Activated naive CD4-positive, alpha-beta T cell treated with anti-CD3 and anti-CD28 coated beads for 36 hours (primary cell): ENCODE results near the gene CDK14. TPM values are rescaled to one million over a fixed set of nuclear protein-coding genes. Genes with fewer than 3 reads are reported as not detected.

Experiments used
- CTCF ChIA-PET: fragments of 350-600 bp; sonication (Branson Sonifier 250); formaldehyde crosslinking; loops from one replicate; lab custom pipeline; 2021; ENCODE audit warnings: antibody characterized with exemption; lab: Charles Lee
- DNase-seq: peaks from one replicate; pipeline ENCODE4 v3.0.0-alpha.2; 2020
- H3K27ac Mint-ChIP-seq: one replicate; pipeline ENCODE4 v1.8.0; 2021; ENCODE audit warnings: mild to moderate bottlenecking, mixed read lengths
- H3K27me3 Mint-ChIP-seq: one replicate; pipeline ENCODE4 v1.8.0; 2021; ENCODE audit warnings: low read depth, mixed read lengths
- H3K36me3 Mint-ChIP-seq: one replicate; pipeline ENCODE4 v1.8.0; 2021; ENCODE audit warnings: low read depth, mixed read lengths
- H3K4me1 Mint-ChIP-seq: one replicate; pipeline ENCODE4 v1.8.0; 2021; ENCODE audit warnings: low read depth, mixed read lengths
- H3K4me3 Mint-ChIP-seq: one replicate; pipeline ENCODE4 v1.8.0; 2021; ENCODE audit warnings: mild to moderate bottlenecking, moderate library complexity, mixed read lengths
- H3K9me3 Mint-ChIP-seq: one replicate; pipeline ENCODE4 v1.8.0; 2021; ENCODE audit warnings: mixed read lengths
- intact Hi-C: fragments of 100-400 bp; cut with micrococcal nuclease; formaldehyde crosslinking; loops from one replicate; pipeline ENCODE4 v1.15.1; 2023
- total RNA-seq, 2 experiments: library from RNA; stranded (reverse); gene quantifications; one replicate each; pipeline ENCODE4 v1.2.3, GENCODE V29; 2021

Gene CDK14
- total RNA-seq, 2 experiments from 2014 or later = 0.42 to 0.81 TPM

DNA sequence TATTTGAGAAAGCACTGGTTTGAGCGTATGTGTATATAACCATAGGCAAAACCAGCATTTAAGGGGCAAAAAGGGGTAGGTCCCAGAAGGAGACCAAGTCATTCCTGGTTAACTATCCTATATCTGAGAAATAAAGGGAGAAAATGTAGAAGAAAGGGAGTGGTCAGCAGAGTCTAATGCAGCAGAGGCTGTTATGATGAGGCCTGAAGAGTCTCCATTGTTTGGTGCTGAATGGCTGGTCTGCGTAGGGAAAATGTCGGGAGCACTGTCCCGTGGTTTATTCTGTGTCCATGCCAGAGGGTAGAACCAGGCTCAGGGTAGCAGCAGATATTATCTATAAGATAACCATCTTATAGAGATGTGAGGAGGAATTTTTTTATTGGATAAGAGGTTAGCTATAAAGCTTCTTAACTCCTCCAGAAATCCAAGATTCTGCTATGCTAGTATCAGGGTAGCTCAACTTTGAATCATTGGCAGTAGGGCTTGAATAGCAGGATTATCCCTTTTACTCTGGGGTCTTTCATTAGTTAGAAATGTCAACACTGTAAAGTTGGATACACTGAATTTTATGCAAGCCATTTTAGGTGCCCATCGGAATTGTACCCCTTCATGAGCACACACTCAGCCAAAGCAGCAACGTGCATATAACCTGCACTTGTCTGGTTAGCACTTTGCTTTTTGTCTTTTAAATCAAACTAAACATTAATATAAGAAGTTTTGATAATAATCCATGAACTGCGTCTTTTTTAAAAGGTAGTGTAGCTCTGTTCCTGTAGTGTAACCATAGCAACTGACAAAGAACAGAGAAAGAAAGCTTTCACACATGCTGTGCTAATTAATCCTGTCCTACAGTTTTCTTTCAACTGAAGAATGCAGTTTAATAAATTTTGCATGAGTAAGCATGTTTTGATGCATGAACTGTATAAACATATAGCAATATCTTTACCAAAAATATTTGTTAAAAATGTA, 356.1 kb downstream of the CDK14 start:
- CTCF ChIA-PET = no interaction called here
- no peak overlapping the region for H3K4me3 Mint-ChIP-seq
- H3K27ac Mint-ChIP-seq = no peak overlapping the region
- H3K9me3 Mint-ChIP-seq = no peaks in the 10 kb centered on the region
- H3K4me1 Mint-ChIP-seq = no peaks in the 10 kb centered on the region
- no peaks in the 10 kb centered on the region for H3K36me3 Mint-ChIP-seq
- DNase-seq = no peak
- H3K27me3 Mint-ChIP-seq = no peaks in the 10 kb centered on the region
- intact Hi-C loops = no loop called here

GRCh38 chr7:90955641-90956207, 359.6 kb downstream of the CDK14 start:
- H3K36me3 Mint-ChIP-seq = no peaks in the 10 kb centered on the region
- CTCF ChIA-PET = no interaction called here
- no peak for DNase-seq
- no peaks in the 10 kb centered on the region for H3K4me1 Mint-ChIP-seq
- H3K9me3 Mint-ChIP-seq = no peaks in the 10 kb centered on the region
- no peak overlapping the region for H3K4me3 Mint-ChIP-seq
- no peak overlapping the region for H3K27ac Mint-ChIP-seq
- intact Hi-C loops = no loop called here
- H3K27me3 Mint-ChIP-seq = no peaks in the 10 kb centered on the region

DNA sequence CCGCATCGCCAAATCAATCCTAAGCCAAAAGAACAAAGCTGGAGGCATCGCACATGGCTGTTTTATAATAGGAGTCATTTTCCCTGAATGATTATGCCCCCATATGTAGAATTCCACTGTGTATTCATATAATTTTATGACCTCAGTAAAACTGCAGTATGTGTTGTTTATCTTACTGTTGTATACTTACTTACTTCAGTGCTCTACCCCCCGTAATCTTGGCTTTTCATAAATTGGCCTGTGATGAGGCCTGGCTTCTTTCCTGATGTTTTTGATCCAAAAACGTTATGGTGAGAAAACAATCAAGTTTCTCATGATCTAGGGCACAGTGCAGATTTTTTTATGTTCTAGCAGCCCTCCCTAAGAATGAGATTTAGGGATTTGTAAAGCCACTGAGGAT, 361.8 kb downstream of the CDK14 start:
- intact Hi-C loops = no loop called here
- Mint-ChIP-seq H3K36me3 (no peaks in the 10 kb centered on the region), H3K27ac (no peak overlapping the region), H3K27me3 (no peaks in the 10 kb centered on the region), H3K4me3 (no peak overlapping the region), H3K4me1 (no peaks in the 10 kb centered on the region), H3K9me3 (no peaks in the 10 kb centered on the region)
- DNase-seq = no peak
- CTCF ChIA-PET = interaction anchor here (1.2 kb wide), 1 partner anchor 13 kb away, joined by 3 read pairs; no protein-coding TSS in a partner anchor

DNA sequence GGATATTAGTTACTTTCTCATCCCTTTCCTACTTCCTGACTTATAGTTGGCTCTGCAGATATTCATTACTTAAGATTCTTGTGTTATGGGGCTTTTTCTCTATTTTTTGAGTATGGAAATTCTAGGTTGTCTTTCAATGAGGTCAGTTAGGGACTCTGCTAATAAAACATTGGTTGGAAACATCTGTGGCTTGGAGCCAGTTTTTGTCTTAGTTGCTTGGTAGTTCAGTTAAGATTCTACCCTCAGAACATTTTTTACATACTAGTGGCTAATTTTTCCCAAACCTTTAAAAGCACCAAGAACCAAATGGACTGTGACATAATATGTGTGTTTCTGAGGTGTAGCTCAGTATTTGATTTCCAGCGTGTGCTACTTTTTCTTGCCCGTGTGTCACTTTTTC, 362.5 kb downstream of the CDK14 start:
- H3K27ac Mint-ChIP-seq = no peak overlapping the region
- H3K4me1 Mint-ChIP-seq = no peaks in the 10 kb centered on the region
- CTCF ChIA-PET = interaction anchor here (1.2 kb wide), 1 partner anchor 14 kb away, joined by 3 read pairs; no protein-coding TSS in a partner anchor
- no peaks in the 10 kb centered on the region for H3K27me3 Mint-ChIP-seq
- intact Hi-C loops = no loop called here
- no peak overlapping the region for H3K4me3 Mint-ChIP-seq
- H3K36me3 Mint-ChIP-seq = no peaks in the 10 kb centered on the region
- H3K9me3 Mint-ChIP-seq = peaks cover 2% of the 10 kb centered on the region
- DNase-seq = no peak

DNA sequence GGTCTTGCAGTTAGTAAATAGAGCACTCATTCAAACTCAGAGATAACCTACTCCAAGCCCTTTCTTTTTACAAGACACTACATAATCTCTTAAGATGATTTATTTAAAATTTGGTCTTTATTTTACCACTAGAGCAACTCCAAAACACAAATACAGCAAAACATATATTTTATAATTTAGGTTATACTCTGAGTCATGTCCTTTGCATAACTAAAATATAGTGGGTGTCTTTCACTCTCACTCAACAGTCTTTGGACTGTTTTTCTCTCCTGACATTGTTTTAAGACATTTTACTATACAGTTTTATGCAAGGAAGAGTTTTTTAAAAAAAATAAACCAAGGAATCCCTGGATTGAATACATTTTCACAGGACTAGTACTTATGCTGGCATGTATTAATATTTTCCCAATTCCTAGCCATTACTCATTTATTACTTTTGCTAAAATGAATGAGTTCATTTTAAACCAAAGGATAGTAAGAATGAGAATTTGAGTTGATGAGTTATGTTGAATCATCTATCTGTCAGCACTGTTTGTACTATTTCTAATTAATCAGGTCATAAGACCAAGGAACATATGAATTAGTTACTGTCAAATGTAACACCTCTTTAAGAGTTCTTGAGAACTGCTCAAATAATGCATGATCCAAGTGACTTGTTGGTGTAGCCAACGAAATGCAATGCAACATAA, 365.1 kb downstream of the CDK14 start:
- Mint-ChIP-seq H3K9me3 (peaks cover 2% of the 10 kb centered on the region), H3K4me3 (no peak overlapping the region), H3K4me1 (no peaks in the 10 kb centered on the region), H3K36me3 (no peaks in the 10 kb centered on the region), H3K27ac (no peak overlapping the region), H3K27me3 (no peaks in the 10 kb centered on the region)
- CTCF ChIA-PET = no interaction called here
- no peak for DNase-seq
- intact Hi-C loops = no loop called here

GRCh38 chr7:90965211-90965610, 369.1 kb downstream of the CDK14 start:
- Mint-ChIP-seq H3K4me1 (no peaks in the 10 kb centered on the region), H3K27ac (no peak overlapping the region), H3K9me3 (peaks cover 2% of the 10 kb centered on the region), H3K27me3 (no peaks in the 10 kb centered on the region), H3K36me3 (no peaks in the 10 kb centered on the region), H3K4me3 (no peak overlapping the region)
- CTCF ChIA-PET = no interaction called here
- intact Hi-C loops = no loop called here
- DNase-seq = no peak

DNA sequence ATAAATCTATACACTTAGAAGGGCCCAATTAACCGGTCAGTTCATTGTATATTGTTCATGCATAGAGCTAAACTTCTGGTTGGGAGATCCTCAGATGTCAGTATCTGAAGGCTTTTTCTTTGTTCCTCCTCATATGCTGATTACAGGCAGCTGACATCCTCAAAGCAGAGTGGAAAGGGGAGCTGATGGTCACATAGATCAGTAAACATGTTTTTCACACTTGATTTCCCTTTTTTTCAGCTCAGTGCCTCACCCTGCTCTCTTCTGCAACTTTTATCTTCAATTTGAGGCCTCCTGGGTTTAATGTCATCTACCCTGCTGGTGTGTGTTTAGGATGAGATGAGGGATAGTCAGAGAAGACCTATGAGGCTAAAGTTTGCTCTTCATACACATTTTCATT, 370.2 kb downstream of the CDK14 start:
- intact Hi-C loops = no loop called here
- CTCF ChIA-PET = interaction anchor here (0.6 kb wide), 1 partner anchor 475 kb away, joined by 3 read pairs; no protein-coding TSS in a partner anchor
- Mint-ChIP-seq H3K4me1 (no peaks in the 10 kb centered on the region), H3K36me3 (no peaks in the 10 kb centered on the region), H3K4me3 (no peak overlapping the region), H3K27me3 (no peaks in the 10 kb centered on the region), H3K27ac (no peak overlapping the region), H3K9me3 (peaks cover 2% of the 10 kb centered on the region)
- DNase-seq = no peak

GRCh38 chr7:90968871-90969270, 372.8 kb downstream of the CDK14 start:
- CTCF ChIA-PET = no interaction called here
- Mint-ChIP-seq H3K4me1 (no peaks in the 10 kb centered on the region), H3K27me3 (no peaks in the 10 kb centered on the region), H3K9me3 (peaks cover 4% of the 10 kb centered on the region), H3K27ac (no peak overlapping the region), H3K36me3 (no peaks in the 10 kb centered on the region), H3K4me3 (no peak overlapping the region)
- intact Hi-C loops = no loop called here
- DNase-seq = no peak

- Mint-ChIP-seq H3K9me3 (peaks cover 4% of the 10 kb centered on the region), H3K4me1 (no peaks in the 10 kb centered on the region), H3K27me3 (no peaks in the 10 kb centered on the region), H3K27ac (no peak overlapping the region), H3K4me3 (no peak overlapping the region), H3K36me3 (no peaks in the 10 kb centered on the region)
- no peak for DNase-seq
- intact Hi-C loops = no loop called here
- CTCF ChIA-PET = no interaction called here
Observed at GRCh38 chr7:90972906-90973550, 376.9 kb downstream of the CDK14 start.

GRCh38 chr7:90977056-90977455, 380.9 kb downstream of the CDK14 start:
- CTCF ChIA-PET = no interaction called here
- peaks cover 3% of the 10 kb centered on the region for H3K27me3 Mint-ChIP-seq
- H3K4me3 Mint-ChIP-seq = no peak overlapping the region
- H3K4me1 Mint-ChIP-seq = no peaks in the 10 kb centered on the region
- H3K9me3 Mint-ChIP-seq = peaks cover 6% of the 10 kb centered on the region
- no peaks in the 10 kb centered on the region for H3K36me3 Mint-ChIP-seq
- H3K27ac Mint-ChIP-seq = no peak overlapping the region
- intact Hi-C loops = no loop called here
- DNase-seq = no peak

DNA sequence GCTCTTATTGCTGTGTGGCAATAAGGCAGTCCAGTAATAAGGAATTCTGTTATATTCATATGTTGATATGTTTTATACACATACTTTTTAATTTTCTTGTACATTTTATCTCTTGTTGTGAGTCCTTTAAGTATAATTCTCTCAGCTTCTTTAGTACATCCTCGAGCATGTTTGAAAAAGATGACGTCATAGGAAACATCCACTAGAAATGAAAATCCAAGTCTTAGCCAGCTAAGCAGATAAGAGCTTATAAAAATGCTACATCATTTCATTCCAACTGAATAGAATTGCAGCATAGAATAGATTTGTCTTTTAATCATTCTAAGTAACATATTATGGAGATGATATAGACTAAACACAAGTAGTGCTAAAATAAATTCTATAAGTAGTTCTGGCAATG, 384.4 kb downstream of the CDK14 start:
- CTCF ChIA-PET = no interaction called here
- Mint-ChIP-seq H3K9me3 (peaks cover 13% of the 10 kb centered on the region), H3K4me3 (no peak overlapping the region), H3K27ac (no peak overlapping the region), H3K4me1 (no peaks in the 10 kb centered on the region), H3K36me3 (no peaks in the 10 kb centered on the region), H3K27me3 (peaks cover 3% of the 10 kb centered on the region)
- no peak for DNase-seq
- intact Hi-C loops = no loop called here

DNA sequence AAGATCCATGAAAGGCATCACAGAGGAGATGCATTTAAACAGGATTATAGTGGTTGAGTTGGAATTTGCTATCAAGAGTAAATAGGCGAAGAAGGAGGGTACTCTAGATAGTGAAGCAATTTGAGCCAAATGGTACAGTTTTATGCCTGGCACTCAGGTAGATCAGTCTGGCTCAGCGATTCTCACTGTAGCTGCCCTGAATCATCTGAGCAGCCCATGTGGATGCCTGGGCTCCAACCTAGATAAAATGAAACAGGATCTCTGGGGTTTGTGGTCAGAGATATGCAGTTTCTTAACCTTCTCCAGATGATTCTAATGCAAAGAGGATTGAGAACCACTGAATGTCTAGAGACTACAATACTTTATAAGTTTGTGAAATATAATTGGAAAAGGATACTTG, 386.1 kb downstream of the CDK14 start:
- Mint-ChIP-seq H3K9me3 (peaks cover 13% of the 10 kb centered on the region), H3K4me1 (no peaks in the 10 kb centered on the region)

More for the DNA sequence above, 386.1 kb downstream of the CDK14 start:
- no peak overlapping the region for H3K27ac Mint-ChIP-seq
- CTCF ChIA-PET = no interaction called here
- no peak overlapping the region for H3K4me3 Mint-ChIP-seq
- no peak for DNase-seq
- H3K36me3 Mint-ChIP-seq = no peaks in the 10 kb centered on the region
- H3K27me3 Mint-ChIP-seq = peaks cover 3% of the 10 kb centered on the region
- intact Hi-C loops = no loop called here
